Smooth muscle cell of bladder (primary cell): Measurements from ENCODE around the gene RTP5. TPM values are rescaled to one million over a fixed set of nuclear protein-coding genes. Genes with fewer than 3 reads are reported as not detected.

Experiments used
- total RNA-seq: library from RNA; depleted of rRNA; stranded (reverse); fragments of >200 nt; gene quantifications from 2 replicates; pipeline ENCODE4 v1.2.3, GENCODE V29; 2014

Gene RTP5
- not detected in 2 replicates for total RNA-seq

DNA sequence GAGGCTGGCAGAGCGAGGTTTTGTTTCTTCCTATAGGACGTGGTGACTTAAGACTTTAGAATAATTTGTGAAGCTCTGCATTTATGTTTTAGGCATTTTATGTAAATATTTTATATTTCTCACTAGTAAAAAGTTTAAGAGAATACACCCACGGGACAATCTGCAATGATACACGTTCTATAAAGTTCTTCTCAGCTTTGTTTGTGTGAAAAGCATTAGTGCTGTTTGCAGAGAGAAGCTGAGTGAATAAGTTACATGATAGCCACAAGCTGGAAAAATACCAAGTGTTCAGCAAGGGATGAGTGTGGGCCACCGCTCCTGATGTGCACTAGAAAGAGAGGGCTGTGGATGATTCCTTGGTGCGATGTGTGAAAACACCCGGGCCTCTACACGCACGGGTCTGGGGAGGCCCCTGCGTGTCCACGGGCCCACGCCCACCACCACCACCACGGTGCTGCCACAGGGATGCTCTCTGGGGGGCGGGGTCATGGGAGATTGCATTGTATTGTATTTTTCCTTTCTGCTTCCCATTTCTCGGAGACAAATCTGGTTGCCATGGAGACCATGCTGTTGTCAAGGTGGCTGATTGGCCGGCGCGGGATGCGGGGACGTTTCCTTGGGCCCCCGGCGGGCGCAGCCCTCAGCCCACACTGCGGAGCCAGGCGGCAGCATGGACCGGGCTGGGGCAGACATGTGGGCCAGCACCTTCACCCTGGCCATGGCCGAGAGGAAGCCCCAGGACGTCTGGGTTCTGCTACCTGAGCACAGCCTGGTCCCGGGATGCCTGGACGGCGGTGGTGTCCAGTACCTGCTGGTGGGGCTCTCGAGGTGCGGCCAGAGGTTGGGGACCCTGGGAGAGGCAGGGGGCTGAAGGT, at the start of gene RTP5:
Gene RTP5, plus strand, starts transcription at position 643 of the 875 bp plus-strand sequence. Its CDS starts 28 bp downstream, at position 671.

GRCh38 chr2:241858206-241859016, 11.1 kb upstream of the RTP5 start, which contains the start of gene PDCD1:
TSS of gene PDCD1 (minus strand) at chr2:241858894. CDS start at chr2:241858838, 56 bp downstream.

Other genes starting within 250 kb of the RTP5 start
- gene THAP4, start 232.6 kb upstream of the RTP5 start, total RNA-seq = 43.8 and 48.3 TPM in 2 replicates
- 39.4 and 62.1 TPM in 2 replicates for gene ATG4B, start 232.0 kb upstream of the RTP5 start, total RNA-seq
- gene DTYMK, start 182.9 kb upstream of the RTP5 start, total RNA-seq = 11.7 and 13.8 TPM in 2 replicates
- 27.7 and 31.1 TPM in 2 replicates for gene ING5, start 167.7 kb upstream of the RTP5 start, total RNA-seq
- 22.1 and 22.2 TPM in 2 replicates for gene D2HGDH, start 135.1 kb upstream of the RTP5 start, total RNA-seq
- gene GAL3ST2, start 92.9 kb upstream of the RTP5 start, total RNA-seq = 0.18 TPM in 1 of 2 replicates, not detected in the other
- gene NEU4, start 60.5 kb upstream of the RTP5 start, total RNA-seq = under 0.01 TPM in 1 of 2 replicates, not detected in the other
- gene PDCD1, start 10.8 kb upstream of the RTP5 start, total RNA-seq = not detected in 2 replicates